ENCODE measurements around the gene SASH1. TPM values are rescaled to one million over a fixed set of nuclear protein-coding genes. Genes with fewer than 3 reads are reported as not detected.

SASH1 gene
- total and polyA plus RNA-seq, 2 donors (not counting 3 experiments of a cell fraction or from before 2014, with no cell fraction given), result 18.5 to 103 TPM

GRCh38 chr6:148446681-148447080 is 104.0 kb downstream of the SASH1 start:
- no peaks in the 10 kb centered on the region for H3K9me1 ChIP-seq (replicated peaks; ENCODE audit: control insufficient read depth, extremely low read depth, insufficient read depth, low read length)
- intact Hi-C loops (cut with micrococcal nuclease) (no loop called here), dilution Hi-C loops (cut with MboI; ENCODE audit: extremely low pct_ligation_motif_present, low sequenced_read_pairs) (no loop called here)
- BruUV-seq (replicated peaks), result no TSS peak
- FAIRE-seq (no peak), DNase-seq (ENCODE audit: low read depth, low spot score) (no peak)
- no peaks in the 10 kb centered on the region for H3K9me3 ChIP-seq (replicated peaks; ENCODE audit: control insufficient read depth, insufficient read depth, low read length)
- TF ChIP-seq EZH2 (IDR thresholded peaks at IDR 0.05; ENCODE audit: borderline replicate concordance, low read depth, low read length, severe bottlenecking) (no peak), GATA2 (IDR thresholded peaks at IDR 0.05; ENCODE audit: insufficient read depth, insufficient read length, low read depth, low read length) (no peak), JUN (IDR thresholded peaks at IDR 0.05; ENCODE audit: borderline replicate concordance, insufficient read depth, insufficient read length, low read depth) (no peak), POLR2A (IDR thresholded peaks at IDR 0.05; ENCODE audit: low read depth, low read length) (no peak), MAX (IDR thresholded peaks at IDR 0.05; ENCODE audit: insufficient read depth, insufficient read length) (no peak), POLR2AphosphoS5 (IDR thresholded peaks at IDR 0.05; ENCODE audit: insufficient read depth, low read depth, low read length) (no peak), MYC (IDR thresholded peaks at IDR 0.05; ENCODE audit: low read depth, low read length) (no peak), FOS (IDR thresholded peaks at IDR 0.05; ENCODE audit: borderline replicate concordance, insufficient read depth, low read length) (no peak)
- no peaks in the 10 kb centered on the region for H4K20me1 ChIP-seq (replicated peaks; ENCODE audit: control insufficient read depth, extremely low read depth, insufficient read depth, low read length)
- peak overlapping the region; percentile 89 for H3K27ac ChIP-seq (ENCODE audit: insufficient read depth, low read depth, low read length)
- no peak overlapping the region for H2AFZ ChIP-seq (ENCODE audit: low read depth, low read length)
- H3K27me3 ChIP-seq (ENCODE audit: control insufficient read depth in 2 of 2, insufficient read depth in 2 of 2, low read length in 2 of 2), result no peaks in the 10 kb centered on the region
- peak overlapping the region; percentile 5 for H3K9ac ChIP-seq (replicated peaks; ENCODE audit: extremely low read depth, insufficient read depth, low read length)
- POLR2A ChIA-PET, result interaction anchor here (0.7 to 1.4 kb wide), 2 partner anchors 8 to 299 kb away, joined by 4 to 5 read pairs; no protein-coding TSS in a partner anchor
- CTCF ChIA-PET, result interaction anchor here (0.8 to 2.6 kb wide), 4 partner anchors 40 to 269 kb away, joined by 4 to 12 read pairs (median 6); no protein-coding TSS in a partner anchor
- H3K4me1 ChIP-seq (ENCODE audit: control insufficient read depth, extremely low read depth, insufficient read depth, low read length), result peaks cover 75% of the 10 kb centered on the region
- no peak overlapping the region for H3K4me2 ChIP-seq (ENCODE audit: insufficient read depth, low read length)
- peaks cover 70% of the 10 kb centered on the region for H3K79me2 ChIP-seq (ENCODE audit: control insufficient read depth, insufficient read depth, low read length)
- H3K4me3 ChIP-seq (replicated peaks in 1 of 3; ENCODE audit: insufficient read depth in 1 of 3, low read depth in 1 of 3, low read length in 3 of 3), result no peak overlapping the region
- peaks cover 0 to 9% of the 10 kb centered on the region in 2 experiments for H3K36me3 ChIP-seq (ENCODE audit: control insufficient read depth in 2 of 2, extremely low read depth in 1 of 2, insufficient read depth in 2 of 2, low read length in 2 of 2)

Measured in endothelial cell of umbilical vein (primary cell).